Skin epidermis (tissue), 12 donors: ENCODE measurements around the gene TDRD9.
"Not testable (repeated sequence)": the region's sequence is repeated elsewhere in the genome, so short reads cannot be mapped to it uniquely, and the experiment has no call there.

Experiments
- H3K27ac ChIP-seq, 21 experiments: fragments of 200-600 bp; sonication (generic) in 11 of 21; one replicate each; pipeline ENCODE4 v1.5.0; 2020; ENCODE audit warnings: mild to moderate bottlenecking in 3 of 21, inconsistent platforms in 2 of 21, moderate library complexity in 2 of 21
- H3K4me3 ChIP-seq, 7 experiments: fragments of 200-600 bp; sonication (generic) in 2 of 7; one replicate each; pipeline ENCODE4 v1.5.0; 2020; ENCODE audit warnings: inconsistent platforms in 2 of 7, mild to moderate bottlenecking in 2 of 7, moderate library complexity in 1 of 7

The TDRD9 gene

GRCh38 chr14:103949131-103949790, 21.0 kb downstream of the TDRD9 start:
- Histone ChIP-seq H3K4me3 (no peak overlapping the region), H3K27ac (no peak overlapping the region)

GRCh38 chr14:103960457-103961055, 32.3 kb downstream of the TDRD9 start:
- H3K27ac ChIP-seq: no peak overlapping the region
- H3K4me3 ChIP-seq: no peak overlapping the region

- H3K4me3 ChIP-seq: no peak overlapping the region
- no peak overlapping the region for H3K27ac ChIP-seq
Observed at GRCh38 chr14:103961928-103962578, 33.8 kb downstream of the TDRD9 start.

GRCh38 chr14:103966631-103967030, 38.4 kb downstream of the TDRD9 start:
- H3K27ac ChIP-seq: no peak overlapping the region
- no peak overlapping the region for H3K4me3 ChIP-seq

- Histone ChIP-seq H3K27ac (no peak overlapping the region), H3K4me3 (no peak overlapping the region)
Observed at GRCh38 chr14:103969961-103970360, 41.7 kb downstream of the TDRD9 start.

GRCh38 chr14:103973354-103973753, 45.1 kb downstream of the TDRD9 start:
- H3K27ac ChIP-seq: no peak overlapping the region

GRCh38 chr14:103974575-103974974, 46.3 kb downstream of the TDRD9 start:
- H3K4me3 ChIP-seq: no peak overlapping the region

More at GRCh38 chr14:103973354-103973753, 45.1 kb downstream of the TDRD9 start:
- H3K4me3 ChIP-seq: no peak overlapping the region

GRCh38 chr14:103980623-103981238, 52.5 kb downstream of the TDRD9 start:
- H3K27ac ChIP-seq, H3K4me3 ChIP-seq: not testable (repeated sequence)

More at GRCh38 chr14:103974575-103974974, 46.3 kb downstream of the TDRD9 start:
- H3K27ac ChIP-seq: no peak overlapping the region

GRCh38 chr14:103984196-103984595, 55.9 kb downstream of the TDRD9 start:
- Histone ChIP-seq H3K4me3 (no peak overlapping the region), H3K27ac (no peak overlapping the region)

GRCh38 chr14:103989034-103989433, 60.8 kb downstream of the TDRD9 start:
- Histone ChIP-seq H3K4me3 (no peak overlapping the region), H3K27ac (no peak overlapping the region)

- Histone ChIP-seq H3K4me3 (no peak overlapping the region), H3K27ac (no peak overlapping the region)
Observed at GRCh38 chr14:103989964-103990363, 61.7 kb downstream of the TDRD9 start.

- Histone ChIP-seq H3K4me3 (no peak overlapping the region), H3K27ac (no peak overlapping the region)
Observed at GRCh38 chr14:103994535-103995184, 66.4 kb downstream of the TDRD9 start.

- Histone ChIP-seq H3K27ac (no peak overlapping the region), H3K4me3 (no peak overlapping the region)
Observed at GRCh38 chr14:103995876-103996275, 67.6 kb downstream of the TDRD9 start.

GRCh38 chr14:103997391-103997790, 69.1 kb downstream of the TDRD9 start:
- no peak overlapping the region for H3K4me3 ChIP-seq
- H3K27ac ChIP-seq: no peak overlapping the region

- no peak overlapping the region for H3K4me3 ChIP-seq
- no peak overlapping the region for H3K27ac ChIP-seq
Observed at GRCh38 chr14:103998027-103998426, 69.8 kb downstream of the TDRD9 start.

GRCh38 chr14:103999795-104000440, 71.7 kb downstream of the TDRD9 start:
- Histone ChIP-seq H3K27ac (no peak overlapping the region), H3K4me3 (no peak overlapping the region)

- no peak overlapping the region for H3K27ac ChIP-seq
Observed at GRCh38 chr14:104001003-104001402, 72.7 kb downstream of the TDRD9 start.

GRCh38 chr14:104003616-104004015, 75.4 kb downstream of the TDRD9 start:
- H3K4me3 ChIP-seq: no peak overlapping the region
- H3K27ac ChIP-seq: no peak overlapping the region

More at GRCh38 chr14:104001003-104001402, 72.7 kb downstream of the TDRD9 start:
- H3K4me3 ChIP-seq: no peak overlapping the region

- Histone ChIP-seq H3K4me3 (no peak overlapping the region), H3K27ac (no peak overlapping the region)
Observed at GRCh38 chr14:104004849-104005248, 76.6 kb downstream of the TDRD9 start.

GRCh38 chr14:104005489-104005888, 77.2 kb downstream of the TDRD9 start:
- Histone ChIP-seq H3K4me3 (no peak overlapping the region), H3K27ac (no peak overlapping the region)
